Upper lobe of right lung (tissue), 1 donor: ENCODE data around the gene TMEM255B. TPM values are rescaled to one million over a fixed set of nuclear protein-coding genes. Genes with fewer than 3 reads are reported as not detected.

Source experiments
- ATAC-seq: fragments of 200-7000 bp; cut with Tn5 transposase; one replicate; pipeline ENCODE4 v1.9.1; 2020; ENCODE audit warnings: mild to moderate bottlenecking, moderate library complexity
- DNase-seq: peaks from one replicate; pipeline ENCODE4 v3.0.0-alpha.2; 2020
- H3K27ac ChIP-seq: fragments of 200-600 bp; one replicate; pipeline ENCODE4 v1.8.0; 2022
- H3K27me3 ChIP-seq: fragments of 200-600 bp; one replicate; pipeline ENCODE4 v1.8.0; 2022; ENCODE audit warnings: mild to moderate bottlenecking
- H3K36me3 ChIP-seq: fragments of 200-600 bp; one replicate; pipeline ENCODE4 v1.8.0; 2022
- H3K4me1 ChIP-seq: fragments of 200-600 bp; one replicate; pipeline ENCODE4 v1.8.0; 2022
- H3K4me3 ChIP-seq: fragments of 200-600 bp; one replicate; pipeline ENCODE4 v1.8.0; 2022; ENCODE audit warnings: mild to moderate bottlenecking
- H3K9me3 ChIP-seq: fragments of 200-600 bp; one replicate; pipeline ENCODE4 v1.8.0; 2022
- CTCF ChIP-seq: fragments of 200-600 bp; IDR thresholded peaks from one replicate; pipeline ENCODE4 v1.8.0; 2022; ENCODE audit warnings: antibody characterized with exemption
- intact Hi-C: fragments of 100-400 bp; cut with DNase I; formaldehyde crosslinking; loops from one replicate; pipeline ENCODE4 v1.11.0; 2022
- total RNA-seq: library from RNA; stranded (reverse); fragmentation: NEBNext Ultra II Directional; extraction: Animal tissue kit (Norgen Biotek cat#: 25700); gene quantifications from one replicate; pipeline ENCODE4 v1.2.1, GENCODE V29; 2021
- donor health status: DM: no; HTN: yes; CAD: no; lungs with severe emphysema.

TMEM255B gene
- total RNA-seq, 1 donor from 2014 or later, result 43.6 TPM

- no peak overlapping the region for H3K4me3 ChIP-seq
- no peak for DNase-seq
- peak overlapping the region; percentile 36 for H3K27ac ChIP-seq
- no peak for TF ChIP-seq CTCF
- H3K4me1 ChIP-seq, result peaks cover 39% of the 10 kb centered on the region
- H3K36me3 ChIP-seq, result peaks cover 7% of the 10 kb centered on the region
- ATAC-seq, result no peak
- no peaks in the 10 kb centered on the region for H3K27me3 ChIP-seq
- no peaks in the 10 kb centered on the region for H3K9me3 ChIP-seq
- intact Hi-C loops, result no loop called here
These were observed 80.6 kb downstream of the TMEM255B start for GRCh38 chr13:113839536-113840204.

- Histone ChIP-seq H3K36me3 (peaks cover 2% of the 10 kb centered on the region), H3K9me3 (no peaks in the 10 kb centered on the region), H3K4me1 (peaks cover 43% of the 10 kb centered on the region), H3K27me3 (no peaks in the 10 kb centered on the region), H3K4me3 (no peak overlapping the region), H3K27ac (peak overlapping the region; percentile 36)
- DNase-seq, result peak; percentile 58
- intact Hi-C loops, result no loop called here
- TF ChIP-seq CTCF, result no peak
- no peak for ATAC-seq
These were observed 81.7 kb downstream of the TMEM255B start for GRCh38 chr13:113840541-113841352.

- no peak for DNase-seq
- Histone ChIP-seq H3K9me3 (no peaks in the 10 kb centered on the region), H3K27ac (no peak overlapping the region), H3K4me1 (peaks cover 43% of the 10 kb centered on the region), H3K27me3 (no peaks in the 10 kb centered on the region), H3K4me3 (no peak overlapping the region), H3K36me3 (peaks cover 8% of the 10 kb centered on the region)
- TF ChIP-seq CTCF, result no peak
- intact Hi-C loops, result no loop called here
- no peak for ATAC-seq
These were observed 82.3 kb downstream of the TMEM255B start for GRCh38 chr13:113841353-113841650.

GRCh38 chr13:113842336-113843062, 83.5 kb downstream of the TMEM255B start:
- Histone ChIP-seq H3K9me3 (no peaks in the 10 kb centered on the region), H3K4me1 (peaks cover 35% of the 10 kb centered on the region), H3K4me3 (no peak overlapping the region), H3K36me3 (peaks cover 14% of the 10 kb centered on the region), H3K27ac (no peak overlapping the region), H3K27me3 (no peaks in the 10 kb centered on the region)
- TF ChIP-seq CTCF, result no peak
- ATAC-seq, result no peak
- intact Hi-C loops, result no loop called here
- peak; percentile 60 for DNase-seq

GRCh38 chr13:113843063-113843654, 84.1 kb downstream of the TMEM255B start:
- H3K27ac ChIP-seq, result no peak overlapping the region
- H3K27me3 ChIP-seq, result no peaks in the 10 kb centered on the region
- H3K9me3 ChIP-seq, result no peaks in the 10 kb centered on the region
- H3K4me3 ChIP-seq, result no peak overlapping the region
- intact Hi-C loops, result no loop called here
- peak; percentile 61 for DNase-seq
- no peak for TF ChIP-seq CTCF
- H3K36me3 ChIP-seq, result peaks cover 14% of the 10 kb centered on the region
- ATAC-seq, result no peak
- H3K4me1 ChIP-seq, result peaks cover 28% of the 10 kb centered on the region
